GM12878 (cell line): Measurements from ENCODE around the gene SPRR5. TPM values are rescaled to one million over a fixed set of nuclear protein-coding genes. Genes with fewer than 3 reads are reported as not detected.

Experiments
- ATAC-seq: fragments of 200-7000 bp; cut with Tn5 transposase; 3 replicates; pipeline ENCODE4 v1.9.1; 2020; ENCODE audit warnings: mild to moderate bottlenecking, moderate library complexity
- BruUV-seq: library from RNA; stranded (reverse); fragments of 400-500 nt; replicated peaks from 2 replicates; lab custom pipeline; 2021; lab: Mats Ljungman, UMichigan
- CTCF ChIA-PET: fragments of 300-600 bp; sonication (Branson Sonifier 250); formaldehyde crosslinking; extraction: SDS; loops from one replicate; lab custom pipeline; 2021; ENCODE audit warnings: inconsistent platforms; lab: Yijun Ruan, JAX
- POLR2A ChIA-PET: fragments of 350-600 bp; formaldehyde crosslinking; extraction: SDS; loops from one replicate; lab custom pipeline; 2021; ENCODE audit warnings: inconsistent platforms; lab: Charles Lee
- RAD21 ChIA-PET: fragments of 300-600 bp; sonication (Branson Sonifier 250); formaldehyde crosslinking; loops from one replicate; lab custom pipeline; 2023; ENCODE audit warnings: antibody characterized with exemption; ENCODE audit not compliant: unreplicated experiment; lab: Charles Lee
- SMC1A ChIA-PET: fragments of 300-600 bp; sonication (Branson Sonifier 250); formaldehyde crosslinking; loops from one replicate; lab custom pipeline; 2023; ENCODE audit not compliant: unreplicated experiment, uncharacterized antibody; lab: Charles Lee
- DNase-seq: peaks from one replicate; pipeline ENCODE4 v3.0.0-alpha.2; 2011; ENCODE audit warnings: low read depth, low spot score
- FAIRE-seq: peaks from 3 replicates; lab custom pipeline; 2011; peaks lifted over from hg19 to GRCh38; lab: Jason Lieb, UNC
- H2AFZ ChIP-seq: 2 replicates; pipeline ENCODE4 v1.6.0; 2011; ENCODE audit warnings: low read depth, low read length, control low read depth; ENCODE audit not compliant: control insufficient read depth
- H3K27ac ChIP-seq: 2 replicates; pipeline ENCODE4 v1.5.1; 2011; ENCODE audit warnings: control low read depth; ENCODE audit not compliant: control insufficient read depth, insufficient read depth
- H3K27me3 ChIP-seq, 2 experiments: replicated peaks in 1 of 2; 2 replicates each; pipeline versions ENCODE4 v1.6.0 to v1.6.1; 2011; ENCODE audit warnings: low read length in 1 of 2; ENCODE audit not compliant: control insufficient read depth in 2 of 2, insufficient read depth in 2 of 2
- H3K36me3 ChIP-seq, 2 experiments: 2 replicates each; pipeline ENCODE4 v1.5.1; 2011; ENCODE audit warnings: low read length in 1 of 2; ENCODE audit not compliant: control insufficient read depth in 2 of 2, insufficient read depth in 2 of 2
- H3K4me1 ChIP-seq: 2 replicates; pipeline ENCODE4 v1.6.1; 2011; ENCODE audit warnings: mild to moderate bottlenecking, low read length, moderate library complexity, mixed read lengths; ENCODE audit not compliant: control insufficient read depth, insufficient read depth
- H3K4me2 ChIP-seq: 2 replicates; pipeline ENCODE4 v1.6.0; 2011; ENCODE audit warnings: control low read depth; ENCODE audit not compliant: control insufficient read depth, insufficient read depth
- H3K4me3 ChIP-seq: fragments of 200-600 bp; sonication (generic); 2 replicates; pipeline ENCODE4 v1.5.1; 2016
- H3K79me2 ChIP-seq: 2 replicates; pipeline ENCODE4 v1.6.0; 2011; ENCODE audit warnings: low read length; ENCODE audit not compliant: control insufficient read depth, insufficient read depth
- H3K9ac ChIP-seq: 2 replicates; pipeline ENCODE4 v1.8.0; 2011; ENCODE audit warnings: low read length, control low read depth, mixed read lengths; ENCODE audit not compliant: control insufficient read depth, insufficient read depth
- H3K9me3 ChIP-seq: replicated peaks from 3 replicates; pipeline ENCODE4 v1.5.1; 2011; ENCODE audit warnings: mild to moderate bottlenecking, low read length; ENCODE audit not compliant: control insufficient read depth, insufficient read depth
- H4K20me1 ChIP-seq: 2 replicates; pipeline ENCODE4 v1.6.0; 2011; ENCODE audit not compliant: control insufficient read depth, insufficient read depth
- CBFB ChIP-seq: IDR thresholded peaks from 2 replicates; pipeline ENCODE4 v1.6.1; 2016; ENCODE audit warnings: antibody characterized with exemption, low read depth
- CBX5 ChIP-seq: sonication (generic); IDR thresholded peaks from 2 replicates; pipeline ENCODE4 v1.6.1; 2016; ENCODE audit warnings: low read depth, moderate library complexity, mild to moderate bottlenecking, inconsistent platforms
- CREB1 ChIP-seq: IDR thresholded peaks from 2 replicates; pipeline ENCODE4 v1.6.1; 2012; ENCODE audit warnings: low read depth, mild to moderate bottlenecking, inconsistent platforms
- FOXK2 ChIP-seq: fragments of 450-650 bp; IDR thresholded peaks from 2 replicates; pipeline ENCODE4 v1.6.1; 2017; ENCODE audit warnings: mild to moderate bottlenecking, moderate library complexity
- HDAC6 ChIP-seq: fragments of 200-600 bp; sonication (generic); IDR thresholded peaks from one replicate; pipeline ENCODE4 v1.8.0; 2017; ENCODE audit warnings: antibody characterized with exemption; ENCODE audit not compliant: unreplicated experiment
- POLR2AphosphoS2 ChIP-seq: IDR thresholded peaks from 2 replicates; pipeline ENCODE4 v1.6.1; 2011; ENCODE audit warnings: low read depth, mild to moderate bottlenecking, low read length, improper control_type of control experiment, moderate library complexity
- RFX5 ChIP-seq: IDR thresholded peaks from 2 replicates; pipeline ENCODE4 v1.6.1; 2011; ENCODE audit warnings: low read depth, low read length, improper control_type of control experiment
- SMC3 ChIP-seq: IDR thresholded peaks from 2 replicates; pipeline ENCODE4 v1.6.1; 2011; ENCODE audit warnings: low read length, improper control_type of control experiment, borderline replicate concordance
- SPI1 ChIP-seq: IDR thresholded peaks from 2 replicates; pipeline ENCODE4 v1.6.1; 2011; ENCODE audit warnings: low read depth, mild to moderate bottlenecking, low read length, moderate library complexity, borderline replicate concordance; ENCODE audit not compliant: insufficient read depth
- SUPT20H ChIP-seq: IDR thresholded peaks from 2 replicates; pipeline ENCODE4 v1.6.1; 2011; ENCODE audit warnings: low read depth, mild to moderate bottlenecking, low read length, moderate library complexity, borderline replicate concordance; ENCODE audit not compliant: control insufficient read depth
- WGBS: methylation state at CpG from one replicate; pipeline ENCODE4 v1.1.6; 2016; ENCODE audit warnings: low lambda C conversion rate; ENCODE audit not compliant: insufficient replicate concordance, insufficient coverage; ENCODE audit errors: missing lambda C conversion rate; 5-methylcytosine and 5-hydroxymethylcytosine counted together
- in situ Hi-C: fragments of 300-500 bp; cut with MboI; formaldehyde crosslinking; loops from 9 replicates; pipeline ENCODE4 v1.14.3; 2018; ENCODE audit warnings: mixed read lengths
- intact Hi-C: fragments of 100-400 bp; cut with micrococcal nuclease; formaldehyde crosslinking; loops from one replicate; pipeline ENCODE4 v1.14.2; 2022; ENCODE audit not compliant: unreplicated experiment
- polyA plus RNA-seq, 11 experiments: library from polyadenylated mRNA; depleted of rRNA in 4 of 11; unstranded in 6 of 11; stranded (reverse) in 5 of 11; fragments of >200 nt; fragmentation: Nextera tagmentation in 4 of 11; fragmentation: Illumina TruSeq in 1 of 11; extraction: Ambion mirVana in 4 of 11; extraction: Trizol in 1 of 11; gene quantifications; 1 replicate in 1 of 11; 2 replicates in 10 of 11; pipeline versions ENCODE4 v1.2.1 to v1.2.3, GENCODE V29; 2011 to 2016; ENCODE audit warnings: inconsistent platforms in 2 of 11, missing spikeins in 2 of 11, low read depth in 1 of 11
- total RNA-seq, 4 experiments: library from RNA; depleted of rRNA in 3 of 4; stranded (reverse); fragments of >200 nt in 3 of 4; fragmentation: Illumina TruSeq in 1 of 4; extraction: Trizol in 1 of 4; gene quantifications; 2 replicates each; pipeline versions ENCODE4 v1.2.1 to v1.2.3, GENCODE V29; 2013 to 2021
- TF ChIP-seq, protein P1 (sequence below): fragments of 450-650 bp; IDR thresholded peaks from 2 replicates; pipeline ENCODE4 v1.6.1; 2016; ENCODE audit warnings: mild to moderate bottlenecking, moderate library complexity, borderline replicate concordance
- TF ChIP-seq, protein P2 (sequence below): fragments of 450-650 bp; IDR thresholded peaks from 2 replicates; pipeline ENCODE4 v1.6.1; 2018; ENCODE audit warnings: borderline replicate concordance, mild to moderate bottlenecking; ENCODE audit not compliant: partially characterized antibody
- TF ChIP-seq, protein P3 (sequence below): fragments of 450-650 bp; IDR thresholded peaks from 2 replicates; pipeline ENCODE4 v1.6.1; 2014; ENCODE audit warnings: mild to moderate bottlenecking

SPRR5 gene
- total and polyA plus RNA-seq, 10 of the 15 experiments (the other 5 are each of a cell fraction or from before 2014, with no cell fraction given) = not detected

DNA sequence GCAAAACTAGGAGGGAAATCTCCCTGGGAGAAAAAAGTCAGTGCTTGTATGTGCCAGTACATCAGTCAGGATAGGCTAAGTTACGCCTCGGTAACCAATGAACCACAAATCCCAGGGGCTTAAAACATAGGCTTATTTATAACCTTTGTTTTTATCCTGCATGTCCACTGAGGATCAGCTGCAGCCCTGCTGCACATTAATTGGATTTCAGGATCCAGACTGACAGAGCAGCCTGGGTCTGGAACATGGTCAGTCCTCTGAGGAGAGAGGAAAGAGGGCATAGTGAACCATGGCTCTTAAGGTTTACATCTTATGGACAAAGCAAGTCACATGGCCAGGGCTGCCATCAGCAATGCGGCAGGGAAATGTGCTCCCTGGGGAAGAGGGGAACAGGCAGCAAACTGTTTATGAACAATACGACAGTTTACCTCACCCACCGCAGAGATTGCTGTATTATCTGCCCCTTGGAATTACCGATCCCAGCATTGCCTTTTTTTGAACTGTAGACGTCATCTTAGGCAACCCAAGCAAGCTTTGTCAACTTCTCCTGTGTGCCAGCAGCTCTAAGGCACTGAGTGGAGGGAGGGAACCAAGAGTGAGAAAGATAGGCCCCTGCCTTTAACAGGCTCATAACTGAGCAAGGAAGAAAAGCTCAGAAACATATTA, 14.4 kb downstream of the SPRR5 start (continued):
- TF ChIP-seq, protein P1, sequence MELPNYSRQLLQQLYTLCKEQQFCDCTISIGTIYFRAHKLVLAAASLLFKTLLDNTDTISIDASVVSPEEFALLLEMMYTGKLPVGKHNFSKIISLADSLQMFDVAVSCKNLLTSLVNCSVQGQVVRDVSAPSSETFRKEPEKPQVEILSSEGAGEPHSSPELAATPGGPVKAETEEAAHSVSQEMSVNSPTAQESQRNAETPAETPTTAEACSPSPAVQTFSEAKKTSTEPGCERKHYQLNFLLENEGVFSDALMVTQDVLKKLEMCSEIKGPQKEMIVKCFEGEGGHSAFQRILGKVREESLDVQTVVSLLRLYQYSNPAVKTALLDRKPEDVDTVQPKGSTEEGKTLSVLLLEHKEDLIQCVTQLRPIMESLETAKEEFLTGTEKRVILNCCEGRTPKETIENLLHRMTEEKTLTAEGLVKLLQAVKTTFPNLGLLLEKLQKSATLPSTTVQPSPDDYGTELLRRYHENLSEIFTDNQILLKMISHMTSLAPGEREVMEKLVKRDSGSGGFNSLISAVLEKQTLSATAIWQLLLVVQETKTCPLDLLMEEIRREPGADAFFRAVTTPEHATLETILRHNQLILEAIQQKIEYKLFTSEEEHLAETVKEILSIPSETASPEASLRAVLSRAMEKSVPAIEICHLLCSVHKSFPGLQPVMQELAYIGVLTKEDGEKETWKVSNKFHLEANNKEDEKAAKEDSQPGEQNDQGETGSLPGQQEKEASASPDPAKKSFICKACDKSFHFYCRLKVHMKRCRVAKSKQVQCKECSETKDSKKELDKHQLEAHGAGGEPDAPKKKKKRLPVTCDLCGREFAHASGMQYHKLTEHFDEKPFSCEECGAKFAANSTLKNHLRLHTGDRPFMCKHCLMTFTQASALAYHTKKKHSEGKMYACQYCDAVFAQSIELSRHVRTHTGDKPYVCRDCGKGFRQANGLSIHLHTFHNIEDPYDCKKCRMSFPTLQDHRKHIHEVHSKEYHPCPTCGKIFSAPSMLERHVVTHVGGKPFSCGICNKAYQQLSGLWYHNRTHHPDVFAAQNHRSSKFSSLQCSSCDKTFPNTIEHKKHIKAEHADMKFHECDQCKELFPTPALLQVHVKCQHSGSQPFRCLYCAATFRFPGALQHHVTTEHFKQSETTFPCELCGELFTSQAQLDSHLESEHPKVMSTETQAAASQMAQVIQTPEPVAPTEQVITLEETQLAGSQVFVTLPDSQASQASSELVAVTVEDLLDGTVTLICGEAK = no peak

GRCh38 chr1:152962876-152963415, 15.9 kb downstream of the SPRR5 start:
- H3K9ac ChIP-seq = no peak overlapping the region
- DNase-seq (no peak), ATAC-seq (no peak), FAIRE-seq (no peak)
- RAD21 ChIA-PET = interaction anchor here (0.9 to 2.0 kb wide), 3 partner anchors 96 to 229 kb away, joined by 4 to 8 read pairs (median 6); no protein-coding TSS in a partner anchor
- CTCF ChIA-PET = interaction anchor here (7.6 kb wide), 1 partner anchor 229 kb away, joined by 66 read pairs; no protein-coding TSS in a partner anchor
- no peaks in the 10 kb centered on the region for H3K9me3 ChIP-seq
- H3K36me3 ChIP-seq = no peaks in the 10 kb centered on the region
- WGBS = 19% methylated on average over 2 of the region's 2 CpGs
- H3K4me1 ChIP-seq = peaks cover 3% of the 10 kb centered on the region; the same call in 1 of the 2 replicates
- H2AFZ ChIP-seq = no peak overlapping the region
- no peak overlapping the region for H3K4me2 ChIP-seq
- in situ Hi-C loops (no loop called here), intact Hi-C loops (loop anchor here (10.0 kb wide), 1 partner anchor 262 kb away; no protein-coding TSS in a partner anchor)
- POLR2A ChIA-PET = no interaction called here
- H4K20me1 ChIP-seq = no peaks in the 10 kb centered on the region
- H3K27ac ChIP-seq = no peak overlapping the region
- no peak overlapping the region for H3K4me3 ChIP-seq
- peaks cover 0 to 2% of the 10 kb centered on the region in 2 experiments; a peak in 1 of 4 replicates for H3K27me3 ChIP-seq
- no peaks in the 10 kb centered on the region for H3K79me2 ChIP-seq
- BruUV-seq = no TSS peak
- SMC1A ChIA-PET = no interaction called here
- TF ChIP-seq, protein P2, sequence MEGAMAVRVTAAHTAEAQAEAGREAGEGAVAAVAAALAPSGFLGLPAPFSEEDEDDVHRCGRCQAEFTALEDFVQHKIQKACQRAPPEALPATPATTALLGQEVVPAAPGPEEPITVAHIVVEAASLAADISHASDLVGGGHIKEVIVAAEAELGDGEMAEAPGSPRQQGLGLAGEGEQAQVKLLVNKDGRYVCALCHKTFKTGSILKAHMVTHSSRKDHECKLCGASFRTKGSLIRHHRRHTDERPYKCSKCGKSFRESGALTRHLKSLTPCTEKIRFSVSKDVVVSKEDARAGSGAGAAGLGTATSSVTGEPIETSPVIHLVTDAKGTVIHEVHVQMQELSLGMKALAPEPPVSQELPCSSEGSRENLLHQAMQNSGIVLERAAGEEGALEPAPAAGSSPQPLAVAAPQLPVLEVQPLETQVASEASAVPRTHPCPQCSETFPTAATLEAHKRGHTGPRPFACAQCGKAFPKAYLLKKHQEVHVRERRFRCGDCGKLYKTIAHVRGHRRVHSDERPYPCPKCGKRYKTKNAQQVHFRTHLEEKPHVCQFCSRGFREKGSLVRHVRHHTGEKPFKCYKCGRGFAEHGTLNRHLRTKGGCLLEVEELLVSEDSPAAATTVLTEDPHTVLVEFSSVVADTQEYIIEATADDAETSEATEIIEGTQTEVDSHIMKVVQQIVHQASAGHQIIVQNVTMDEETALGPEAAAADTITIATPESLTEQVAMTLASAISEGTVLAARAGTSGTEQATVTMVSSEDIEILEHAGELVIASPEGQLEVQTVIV = no peak
- TF ChIP-seq SMC3 (no peak), FOXK2 (no peak), SPI1 (no peak), POLR2AphosphoS2 (no peak), HDAC6 (no peak), CBFB (no peak), CBX5 (no peak), CREB1 (no peak), RFX5 (no peak), SUPT20H (no peak)
- TF ChIP-seq, protein P3, sequence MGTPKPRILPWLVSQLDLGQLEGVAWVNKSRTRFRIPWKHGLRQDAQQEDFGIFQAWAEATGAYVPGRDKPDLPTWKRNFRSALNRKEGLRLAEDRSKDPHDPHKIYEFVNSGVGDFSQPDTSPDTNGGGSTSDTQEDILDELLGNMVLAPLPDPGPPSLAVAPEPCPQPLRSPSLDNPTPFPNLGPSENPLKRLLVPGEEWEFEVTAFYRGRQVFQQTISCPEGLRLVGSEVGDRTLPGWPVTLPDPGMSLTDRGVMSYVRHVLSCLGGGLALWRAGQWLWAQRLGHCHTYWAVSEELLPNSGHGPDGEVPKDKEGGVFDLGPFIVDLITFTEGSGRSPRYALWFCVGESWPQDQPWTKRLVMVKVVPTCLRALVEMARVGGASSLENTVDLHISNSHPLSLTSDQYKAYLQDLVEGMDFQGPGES = no peak
